H1 (cell line): Measurements from ENCODE around the gene WRAP73. TPM values are rescaled to one million over a fixed set of nuclear protein-coding genes. Genes with fewer than 3 reads are reported as not detected.
A peak's percentile ranks its signal among the peaks of the same experiment; 100 is the strongest.

Experiments
- CTCF ChIA-PET: fragments of 300-600 bp; sonication (Branson Sonifier 250); formaldehyde crosslinking; loops from one replicate; lab custom pipeline; 2021; ENCODE audit not compliant: partially characterized antibody; lab: Charles Lee
- POLR2A ChIA-PET: fragments of 300-600 bp; sonication (Branson Sonifier 250); formaldehyde crosslinking; loops from one replicate; lab custom pipeline; 2021; ENCODE audit warnings: inconsistent platforms; ENCODE audit not compliant: partially characterized antibody; lab: Charles Lee
- DNase-seq, 2 experiments: peaks; one replicate each; pipeline versions ENCODE4 v3.0.0 to v3.0.0-alpha.2; 2010 to 2022; ENCODE audit warnings: low spot score in 2 of 2, low read depth in 1 of 2, mixed read lengths in 1 of 2
- FAIRE-seq: peaks from 2 replicates; lab custom pipeline; 2011; peaks lifted over from hg19 to GRCh38; lab: Jason Lieb, UNC
- H2AFZ ChIP-seq: 2 replicates; pipeline ENCODE4 v1.8.1; 2012; ENCODE audit warnings: low read length, inconsistent platforms
- H2AK5ac ChIP-seq: 2 replicates; pipeline ENCODE4 v1.6.1; 2013; ENCODE audit warnings: low read depth, low read length
- H2BK120ac ChIP-seq: replicated peaks from 2 replicates; pipeline ENCODE3; 2013; ENCODE audit warnings: low read depth, low read length, inconsistent platforms
- H2BK12ac ChIP-seq: 2 replicates; pipeline ENCODE4 v1.6.1; 2013; ENCODE audit warnings: low read depth, low read length
- H2BK15ac ChIP-seq: 2 replicates; pipeline ENCODE4 v1.6.1; 2013; ENCODE audit warnings: low read length
- H2BK20ac ChIP-seq: 2 replicates; pipeline ENCODE4 v1.6.1; 2013; ENCODE audit warnings: low read length
- H2BK5ac ChIP-seq: 2 replicates; pipeline ENCODE4 v1.6.1; 2013; ENCODE audit warnings: low read depth, low read length
- H3K14ac ChIP-seq: 2 replicates; pipeline ENCODE4 v1.6.1; 2013; ENCODE audit warnings: inconsistent platforms; ENCODE audit not compliant: insufficient read length
- H3K18ac ChIP-seq: 2 replicates; pipeline ENCODE4 v1.6.1; 2013; ENCODE audit warnings: low read length; ENCODE audit errors: extremely low read depth
- H3K23ac ChIP-seq: 2 replicates; pipeline ENCODE4 v1.6.1; 2013; ENCODE audit warnings: inconsistent platforms; ENCODE audit not compliant: insufficient read length
- H3K23me2 ChIP-seq: 2 replicates; pipeline ENCODE4 v1.6.1; 2013; ENCODE audit warnings: low read depth, low read length
- H3K27ac ChIP-seq: 2 replicates; pipeline ENCODE4 v1.6.1; 2011; ENCODE audit warnings: low read depth, low read length, inconsistent platforms
- H3K27me3 ChIP-seq, 4 experiments: replicated peaks in 1 of 4; 1 replicate in 1 of 4; 2 replicates in 3 of 4; pipeline versions ENCODE4 v1.6.1 to v1.8.1; 2011 to 2013; ENCODE audit warnings: low read length in 3 of 4, mild to moderate bottlenecking in 3 of 4, inconsistent platforms in 2 of 4, mixed read lengths in 2 of 4, moderate library complexity in 1 of 4; ENCODE audit not compliant: control insufficient read depth in 3 of 4, insufficient read depth in 3 of 4; ENCODE audit errors: extremely low read depth in 1 of 4
- H3K36me3 ChIP-seq, 4 experiments: 2 replicates each; pipeline versions ENCODE4 v1.6.1 to v1.8.1; 2011 to 2013; ENCODE audit warnings: mild to moderate bottlenecking in 4 of 4, low read length in 3 of 4, moderate library complexity in 2 of 4, control low read depth in 1 of 4, inconsistent platforms in 1 of 4; ENCODE audit not compliant: insufficient read depth in 4 of 4, control insufficient read depth in 2 of 4
- H3K4ac ChIP-seq: replicated peaks from 2 replicates; pipeline ENCODE3; 2013; ENCODE audit warnings: low read length, low read depth, mixed read lengths, inconsistent platforms; ENCODE audit not compliant: insufficient read length
- H3K4me1 ChIP-seq, 4 experiments: replicated peaks in 1 of 4; 1 replicate in 1 of 4; 2 replicates in 3 of 4; pipeline versions ENCODE4 v1.6.1 to v1.8.1; 2011 to 2013; ENCODE audit warnings: low read length in 3 of 4, inconsistent platforms in 2 of 4, mixed read lengths in 1 of 4; ENCODE audit not compliant: insufficient read depth in 4 of 4, control insufficient read depth in 3 of 4
- H3K4me2 ChIP-seq, 2 experiments: 2 replicates each; pipeline versions ENCODE4 v1.6.1 to v1.8.1; 2011 to 2013; ENCODE audit warnings: low read depth in 2 of 2, low read length in 2 of 2, control low read depth in 1 of 2, inconsistent platforms in 1 of 2, mild to moderate bottlenecking in 1 of 2; ENCODE audit not compliant: insufficient read depth in 1 of 2
- H3K4me3 ChIP-seq, 4 experiments: fragments of 200-600, 300-600 bp in 1 of 4; sonication (generic), shearing (Covaris generic), sonication (Bioruptor Twin) in 1 of 4; 2 replicates each; pipeline versions ENCODE4 v1.5.1 to v1.8.1; 2011 to 2016; ENCODE audit warnings: low read length in 4 of 4, low read depth in 3 of 4, control low read depth in 2 of 4, inconsistent platforms in 2 of 4, mild to moderate bottlenecking in 2 of 4, mixed read lengths in 1 of 4, moderate library complexity in 1 of 4; ENCODE audit not compliant: insufficient read depth in 2 of 4; ENCODE audit errors: extremely low read depth in 1 of 4
- H3K56ac ChIP-seq: replicated peaks from 2 replicates; pipeline ENCODE3; 2013; ENCODE audit warnings: low read depth, mild to moderate bottlenecking, mixed read lengths, low read length, inconsistent platforms; ENCODE audit not compliant: insufficient read length
- H3K79me1 ChIP-seq: 2 replicates; pipeline ENCODE4 v1.6.1; 2013; ENCODE audit warnings: low read depth, low read length, control low read depth
- H3K79me2 ChIP-seq, 2 experiments: 2 replicates each; pipeline versions ENCODE4 v1.6.1 to v1.8.1; 2012 to 2013; ENCODE audit warnings: low read length in 2 of 2, mild to moderate bottlenecking in 2 of 2, inconsistent platforms in 1 of 2; ENCODE audit not compliant: insufficient read depth in 2 of 2, control insufficient read depth in 1 of 2
- H3K9ac ChIP-seq, 4 experiments: replicated peaks in 1 of 4; 1 replicate in 1 of 4; 2 replicates in 3 of 4; pipeline versions ENCODE4 v1.6.1 to v1.8.1; 2011 to 2013; ENCODE audit warnings: low read depth in 3 of 4, low read length in 3 of 4, control low read depth in 2 of 4, mild to moderate bottlenecking in 2 of 4, moderate library complexity in 2 of 4, inconsistent platforms in 1 of 4; ENCODE audit errors: extremely low read depth in 1 of 4
- H3K9me3 ChIP-seq, 2 experiments: 2 replicates each; pipeline versions ENCODE4 v1.6.1 to v1.8.1; 2012 to 2013; ENCODE audit warnings: mild to moderate bottlenecking in 2 of 2, moderate library complexity in 2 of 2, control low read depth in 1 of 2, inconsistent platforms in 1 of 2, low read depth in 1 of 2, low read length in 1 of 2, mixed read lengths in 1 of 2; ENCODE audit not compliant: insufficient read depth in 2 of 2
- H4K20me1 ChIP-seq, 2 experiments: replicated peaks in 1 of 2; 2 replicates each; pipeline versions ENCODE3 to v1.8.1; 2011 to 2013; ENCODE audit warnings: inconsistent platforms in 2 of 2, low read length in 2 of 2, mild to moderate bottlenecking in 1 of 2; ENCODE audit not compliant: insufficient read depth in 2 of 2, control insufficient read depth in 1 of 2
- H4K5ac ChIP-seq: 2 replicates; pipeline ENCODE4 v1.6.1; 2013; ENCODE audit warnings: low read length, low read depth, mixed read lengths, inconsistent platforms; ENCODE audit not compliant: insufficient read length
- H4K8ac ChIP-seq: 2 replicates; pipeline ENCODE4 v1.8.0; 2013; ENCODE audit warnings: mild to moderate bottlenecking, moderate library complexity, low read length, inconsistent platforms; ENCODE audit not compliant: insufficient read depth; ENCODE audit errors: extremely low read depth
- H4K91ac ChIP-seq: replicated peaks from 2 replicates; pipeline ENCODE3; 2013; ENCODE audit warnings: low read length, mixed read lengths, inconsistent platforms; ENCODE audit not compliant: insufficient read length
- CEBPB ChIP-seq: IDR thresholded peaks from 2 replicates; pipeline ENCODE4 v1.6.1; 2012; ENCODE audit warnings: low read depth, low read length
- GTF2F1 ChIP-seq: IDR thresholded peaks from 2 replicates; pipeline ENCODE4 v1.6.1; 2012; ENCODE audit warnings: low read depth, low read length, improper control_type of control experiment, borderline replicate concordance
- MAX ChIP-seq: IDR thresholded peaks from 2 replicates; pipeline ENCODE4 v1.6.1; 2012; ENCODE audit warnings: inconsistent platforms
- NRF1 ChIP-seq: IDR thresholded peaks from 2 replicates; pipeline ENCODE4 v1.6.1; 2011; ENCODE audit warnings: mild to moderate bottlenecking, low read depth, low read length, improper control_type of control experiment
- SP4 ChIP-seq: IDR thresholded peaks from 2 replicates; pipeline ENCODE4 v1.6.1; 2012; ENCODE audit warnings: low read length, inconsistent platforms
- WGBS, 2 experiments: shearing (Covaris generic) in 1 of 2; methylation state at CpG; one replicate each; pipeline versions ENCODE4 v1.1.6 to v1.1.7; 2013 to 2015; ENCODE audit warnings: low lambda C conversion rate in 2 of 2, mixed read lengths in 2 of 2, inconsistent platforms in 1 of 2, low coverage in 1 of 2, missing lambda C conversion rate in 1 of 2; ENCODE audit not compliant: insufficient replicate concordance in 2 of 2, insufficient coverage in 1 of 2, insufficient read length in 1 of 2; ENCODE audit errors: extremely low coverage in 1 of 2, missing lambda C conversion rate in 1 of 2; 5-methylcytosine and 5-hydroxymethylcytosine counted together
- polyA plus RNA-seq, 7 experiments: library from polyadenylated mRNA; depleted of rRNA in 3 of 7; stranded (reverse) in 5 of 7; unstranded in 2 of 7; fragments of >200 nt in 5 of 7; fragments of 200-250 nt in 2 of 7; gene quantifications; 1 replicate in 5 of 7; 2 replicates in 1 of 7; 4 replicates in 1 of 7; pipeline versions ENCODE4 v1.2.1 to v1.2.3, GENCODE V29; 2011 to 2013; ENCODE audit warnings: missing spikeins in 2 of 7, mixed read lengths in 2 of 7
- total RNA-seq: library from RNA; stranded (reverse); fragmentation: NEBNext Ultra II Directional; extraction: Animal tissue kit (Norgen Biotek cat#: 25700); gene quantifications from 2 replicates; pipeline ENCODE4 v1.2.1, GENCODE V29; 2021
- TF ChIP-seq, protein P1 (sequence below): IDR thresholded peaks from 2 replicates; pipeline ENCODE4 v1.6.1; 2012; ENCODE audit warnings: inconsistent platforms

WRAP73 gene
- total and polyA plus RNA-seq, 2 of the 8 experiments (the other 6 are each of a cell fraction or from before 2014, with no cell fraction given) = 30.3 to 50.7 TPM

DNA sequence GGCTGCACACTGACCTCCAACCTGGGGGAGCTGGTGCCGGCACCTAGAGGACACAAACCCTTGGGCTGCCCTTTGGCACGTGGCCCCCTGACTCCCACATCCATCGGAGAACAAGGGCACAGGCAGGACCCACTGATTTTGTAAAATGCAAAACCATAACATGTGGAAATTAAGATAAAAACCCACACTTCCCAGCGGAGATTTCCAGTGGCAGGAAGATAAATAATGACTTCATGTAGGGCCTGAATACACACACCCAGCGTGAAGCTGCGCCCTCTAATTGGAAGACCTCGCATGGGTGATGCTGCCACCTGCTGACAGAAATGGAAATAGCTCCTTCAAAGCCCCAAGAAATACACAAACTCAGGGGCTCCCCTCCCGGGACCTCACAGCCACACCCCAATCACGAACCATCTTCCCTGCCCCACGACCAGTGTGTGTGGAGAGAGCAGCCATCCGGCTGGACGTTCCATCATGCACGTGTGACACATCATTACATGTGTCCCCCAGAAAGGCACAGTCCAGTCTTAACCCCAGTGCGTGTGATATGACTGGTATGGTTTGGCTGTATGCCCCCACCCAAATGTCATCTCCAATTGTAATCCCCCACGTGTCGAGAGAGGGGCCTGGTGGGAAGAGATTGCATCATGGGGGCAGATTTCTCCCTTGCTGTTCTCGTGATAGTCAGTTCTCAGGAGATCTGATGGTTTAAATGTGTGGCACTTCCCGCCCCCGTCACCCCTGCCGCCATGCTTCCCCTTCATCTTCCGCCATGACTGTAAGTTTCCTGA, 30.8 kb downstream of the WRAP73 start:
- H3K4me1 ChIP-seq = peaks cover 0 to 11% (median 4%) of the 10 kb centered on the region in 4 experiments; a peak in 5 of 7 replicates
- TF ChIP-seq NRF1 (no peak), GTF2F1 (no peak), CEBPB (0 out of 2 replicates have a peak, but pooled peaks have one; percentile 16), SP4 (no peak), MAX (peak; percentile 39; the same call in 1 of the 2 replicates)
- TF ChIP-seq, protein P1, sequence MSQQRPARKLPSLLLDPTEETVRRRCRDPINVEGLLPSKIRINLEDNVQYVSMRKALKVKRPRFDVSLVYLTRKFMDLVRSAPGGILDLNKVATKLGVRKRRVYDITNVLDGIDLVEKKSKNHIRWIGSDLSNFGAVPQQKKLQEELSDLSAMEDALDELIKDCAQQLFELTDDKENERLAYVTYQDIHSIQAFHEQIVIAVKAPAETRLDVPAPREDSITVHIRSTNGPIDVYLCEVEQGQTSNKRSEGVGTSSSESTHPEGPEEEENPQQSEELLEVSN = 0 out of 2 replicates have a peak, but pooled peaks have one; percentile 18

More for the DNA sequence above, 30.8 kb downstream of the WRAP73 start:
- H3K79me2 ChIP-seq = no peaks in the 10 kb centered on the region
- no peak overlapping the region for H3K4me3 ChIP-seq
- peaks cover 5% of the 10 kb centered on the region; the same call in 1 of the 2 replicates for H3K23me2 ChIP-seq
- H3K27me3 ChIP-seq = no peaks in the 10 kb centered on the region; a peak in 1 of 7 replicates
- no peaks in the 10 kb centered on the region for H3K36me3 ChIP-seq
- DNase-seq (peak in 1 of 2 experiments; percentile 89), FAIRE-seq (peak; percentile 48)
- no peak overlapping the region for H2BK120ac ChIP-seq
- no peak overlapping the region for H4K8ac ChIP-seq
- H3K9me3 ChIP-seq = no peaks in the 10 kb centered on the region
- H2BK5ac ChIP-seq = no peak overlapping the region
- H3K9ac ChIP-seq = no peak overlapping the region
- no peaks in the 10 kb centered on the region for H3K79me1 ChIP-seq
- H2BK20ac ChIP-seq = no peak overlapping the region
- H4K5ac ChIP-seq = no peak overlapping the region
- H3K23ac ChIP-seq = no peak overlapping the region
- no peak overlapping the region for H3K4ac ChIP-seq
- H2AK5ac ChIP-seq = no peak overlapping the region
- H4K91ac ChIP-seq = no peak overlapping the region
- H3K4me2 ChIP-seq = no peak overlapping the region
- no peak overlapping the region for H3K14ac ChIP-seq
- H4K20me1 ChIP-seq = peaks cover 1 to 2% of the 10 kb centered on the region in 2 experiments
- POLR2A ChIA-PET = interaction anchor here (0.8 to 0.9 kb wide), 2 partner anchors 123 to 166 kb away, joined by 3 to 4 read pairs; no protein-coding TSS in a partner anchor
- H3K18ac ChIP-seq = no peak overlapping the region
- no peak overlapping the region for H3K56ac ChIP-seq
- H3K27ac ChIP-seq = no peak overlapping the region
- no peak overlapping the region for H2BK15ac ChIP-seq
- no peak overlapping the region; the same call in 1 of the 2 replicates for H2AFZ ChIP-seq
- CTCF ChIA-PET = interaction anchor here (0.7 to 6.7 kb wide), 60 partner anchors 9 to 1167 kb away, joined by 3 to 148 read pairs (median 6); partner anchors contain the start of gene WRAP73
- WGBS, 2 experiments = 25% methylated on average over 17 of the region's 21 CpGs; no CpG with 5 or more reads in 1 of the 2 experiments
- H2BK12ac ChIP-seq = no peak overlapping the region
